Stimulated activated CD8-positive, alpha-beta memory T cell treated with anti-CD3 and anti-CD28 coated beads, Interleukin-2, amount 100 ng/mL, for 48 hours (primary cell): ENCODE data around the gene LYPD5.
"Not testable (repeated sequence)": the region's sequence is repeated elsewhere in the genome, so short reads cannot be mapped to it uniquely, and the experiment has no call there.

Experiments used
- DNase-seq, 2 donors: peaks; one replicate each; pipeline ENCODE4 v3.0.0-alpha.2; 2020; ENCODE audit warnings: low read depth in 2 of 2

LYPD5 gene

GRCh38 chr19:43802216-43802951, at the start of gene LYPD5:
Gene LYPD5, minus strand, starts transcription at chr19:43802447. Its CDS starts 67 bp downstream, at chr19:43802380.
- no peak for DNase-seq

- no peak for DNase-seq
These were observed 46.6 kb upstream of the LYPD5 start for GRCh38 chr19:43848821-43849220.

GRCh38 chr19:43847884-43848283, 45.6 kb upstream of the LYPD5 start:
- no peak for DNase-seq

GRCh38 chr19:43847246-43847645, 45.0 kb upstream of the LYPD5 start:
- no peak for DNase-seq

- DNase-seq = no peak
These were observed 39.8 kb upstream of the LYPD5 start for GRCh38 chr19:43842007-43842406.

GRCh38 chr19:43839139-43839538, 36.9 kb upstream of the LYPD5 start:
- DNase-seq = no peak

- peak; percentile 68 to 79 for DNase-seq
These were observed 24.8 kb upstream of the LYPD5 start, which contains the start of gene ZNF283 for GRCh38 chr19:43826787-43827754. Gene ZNF283, plus strand, starts transcription at chr19:43827321. Its CDS starts 6,184 bp downstream, at chr19:43833505.

GRCh38 chr19:43824572-43824971, 22.3 kb upstream of the LYPD5 start:
- DNase-seq = not testable (repeated sequence)

GRCh38 chr19:43823856-43824255, 21.6 kb upstream of the LYPD5 start:
- DNase-seq = not testable (repeated sequence)

GRCh38 chr19:43820884-43821215, 18.6 kb upstream of the LYPD5 start:
- no peak for DNase-seq

GRCh38 chr19:43820098-43820883, 18.0 kb upstream of the LYPD5 start:
- peak in 1 of 2 donors; percentile 10 for DNase-seq

- DNase-seq = no peak
These were observed 16.3 kb upstream of the LYPD5 start for GRCh38 chr19:43818500-43818899.

GRCh38 chr19:43817454-43817853, 15.2 kb upstream of the LYPD5 start:
- DNase-seq = not testable (repeated sequence)

- no peak for DNase-seq
These were observed 12.6 kb upstream of the LYPD5 start for GRCh38 chr19:43814663-43815352.

- DNase-seq = no peak
These were observed 10.4 kb upstream of the LYPD5 start for GRCh38 chr19:43812688-43813087.

- no peak for DNase-seq
These were observed 10.0 kb upstream of the LYPD5 start for GRCh38 chr19:43812259-43812658.

- DNase-seq = no peak
These were observed 9.6 kb upstream of the LYPD5 start for GRCh38 chr19:43811837-43812236.

GRCh38 chr19:43809762-43810696, 7.8 kb upstream of the LYPD5 start:
- DNase-seq = no peak

GRCh38 chr19:43807651-43808050, 5.4 kb upstream of the LYPD5 start:
- no peak for DNase-seq

- no peak for DNase-seq
These were observed 4.6 kb upstream of the LYPD5 start for GRCh38 chr19:43806848-43807247.
